Neuronal stem cell (in vitro differentiated cells): ENCODE data around the gene DGCR6L.
"Not testable (repeated sequence)": the region's sequence is repeated elsewhere in the genome, so short reads cannot be mapped to it uniquely, and the experiment has no call there.

Experiments used
- DNase-seq: peaks from one replicate; pipeline ENCODE4 v3.0.0-alpha.2; 2013; ENCODE audit warnings: low spot score
- H2AFZ ChIP-seq: one replicate; pipeline ENCODE4 v1.6.1; 2013; ENCODE audit warnings: mild to moderate bottlenecking, low read length, inconsistent platforms
- H2AK5ac ChIP-seq: 2 replicates; pipeline ENCODE4 v1.6.1; 2013; ENCODE audit warnings: low read depth, mild to moderate bottlenecking, inconsistent platforms, low read length, moderate library complexity, mixed read lengths
- H2BK120ac ChIP-seq: 2 replicates; pipeline ENCODE4 v1.6.1; 2013; ENCODE audit warnings: low read depth, mild to moderate bottlenecking, inconsistent platforms, low read length, moderate library complexity, mixed read lengths
- H2BK12ac ChIP-seq: one replicate; pipeline ENCODE4 v1.6.1; 2013; ENCODE audit warnings: low read length, inconsistent platforms
- H2BK15ac ChIP-seq: 2 replicates; pipeline ENCODE4 v1.6.1; 2013; ENCODE audit warnings: mild to moderate bottlenecking, low read length, inconsistent platforms, mixed read lengths
- H2BK5ac ChIP-seq: one replicate; pipeline ENCODE4 v1.6.1; 2013; ENCODE audit warnings: inconsistent platforms, mild to moderate bottlenecking, low read length, moderate library complexity
- H3K14ac ChIP-seq: one replicate; pipeline ENCODE4 v1.6.1; 2013; ENCODE audit warnings: low read length, inconsistent platforms
- H3K18ac ChIP-seq: 2 replicates; pipeline ENCODE4 v1.6.1; 2013; ENCODE audit warnings: low read length, inconsistent platforms
- H3K23ac ChIP-seq: 2 replicates; pipeline ENCODE4 v1.6.1; 2013; ENCODE audit warnings: low read depth, mild to moderate bottlenecking, mixed read lengths, low read length, inconsistent platforms; ENCODE audit not compliant: poor library complexity
- H3K27ac ChIP-seq: replicated peaks from 3 replicates; pipeline ENCODE4 v1.5.1; 2013; ENCODE audit warnings: low read length, inconsistent platforms
- H3K27me3 ChIP-seq, 3 experiments: 2 replicates each; pipeline ENCODE4 v1.6.1; 2013; ENCODE audit warnings: low read length in 3 of 3, mild to moderate bottlenecking in 2 of 3, inconsistent platforms in 1 of 3, low read depth in 1 of 3, mixed read lengths in 1 of 3, moderate library complexity in 1 of 3; ENCODE audit not compliant: control insufficient read depth in 3 of 3, insufficient read depth in 3 of 3
- H3K36me3 ChIP-seq, 2 donors: replicated peaks in 1 of 2; 2 replicates each; pipeline ENCODE4 v1.6.1; 2013; ENCODE audit warnings: low read length in 2 of 2; ENCODE audit not compliant: control insufficient read depth in 2 of 2, insufficient read depth in 2 of 2
- H3K4ac ChIP-seq: 2 replicates; pipeline ENCODE4 v1.6.1; 2013; ENCODE audit warnings: inconsistent platforms, mild to moderate bottlenecking, low read length, moderate library complexity
- H3K4me1 ChIP-seq, 2 donors: 1 replicate in 1 of 2; 2 replicates in 1 of 2; pipeline ENCODE4 v1.6.1; 2013; ENCODE audit warnings: low read length in 2 of 2, low read depth in 1 of 2; ENCODE audit not compliant: control insufficient read depth in 2 of 2, insufficient read depth in 1 of 2
- H3K4me2 ChIP-seq: one replicate; pipeline ENCODE4 v1.6.1; 2013; ENCODE audit warnings: mild to moderate bottlenecking, low read length, inconsistent platforms; ENCODE audit not compliant: insufficient read depth, poor library complexity, severe bottlenecking
- H3K4me3 ChIP-seq, 2 donors: 2 replicates each; pipeline ENCODE4 v1.5.1; 2013; ENCODE audit warnings: low read length in 2 of 2, mild to moderate bottlenecking in 2 of 2, inconsistent platforms in 1 of 2, moderate library complexity in 1 of 2
- H3K79me1 ChIP-seq: one replicate; pipeline ENCODE4 v1.6.1; 2013; ENCODE audit warnings: low read depth, mild to moderate bottlenecking, inconsistent platforms, low read length, moderate library complexity
- H3K9ac ChIP-seq: one replicate; pipeline ENCODE4 v1.6.1; 2013; ENCODE audit warnings: mild to moderate bottlenecking, low read depth, low read length, inconsistent platforms; ENCODE audit not compliant: poor library complexity
- H3K9me3 ChIP-seq, 2 donors: replicated peaks in 1 of 2; 2 replicates each; pipeline versions ENCODE3 to v1.6.1; 2013; ENCODE audit warnings: low read length in 2 of 2, mild to moderate bottlenecking in 2 of 2, inconsistent platforms in 1 of 2, low read depth in 1 of 2, mixed read lengths in 1 of 2, moderate library complexity in 1 of 2; ENCODE audit not compliant: control insufficient read depth in 2 of 2, insufficient read depth in 1 of 2
- H4K8ac ChIP-seq: one replicate; pipeline ENCODE4 v1.6.1; 2013; ENCODE audit warnings: low read depth, mild to moderate bottlenecking, inconsistent platforms, low read length, moderate library complexity
- H4K91ac ChIP-seq: one replicate; pipeline ENCODE4 v1.6.1; 2013; ENCODE audit warnings: low read length, low read depth, mild to moderate bottlenecking, inconsistent platforms; ENCODE audit not compliant: poor library complexity
- WGBS, 2 donors: extraction: QIAGEN DNeasy Blood & Tissue Kit; methylation state at CpG; one replicate each; pipeline ENCODE4 v1.1.7; 2013; ENCODE audit warnings: missing lambda C conversion rate in 2 of 2, mixed read lengths in 1 of 2; ENCODE audit not compliant: insufficient read length in 2 of 2, insufficient replicate concordance in 1 of 2; ENCODE audit errors: extremely low coverage in 2 of 2; 5-methylcytosine and 5-hydroxymethylcytosine counted together

DGCR6L gene

DNA sequence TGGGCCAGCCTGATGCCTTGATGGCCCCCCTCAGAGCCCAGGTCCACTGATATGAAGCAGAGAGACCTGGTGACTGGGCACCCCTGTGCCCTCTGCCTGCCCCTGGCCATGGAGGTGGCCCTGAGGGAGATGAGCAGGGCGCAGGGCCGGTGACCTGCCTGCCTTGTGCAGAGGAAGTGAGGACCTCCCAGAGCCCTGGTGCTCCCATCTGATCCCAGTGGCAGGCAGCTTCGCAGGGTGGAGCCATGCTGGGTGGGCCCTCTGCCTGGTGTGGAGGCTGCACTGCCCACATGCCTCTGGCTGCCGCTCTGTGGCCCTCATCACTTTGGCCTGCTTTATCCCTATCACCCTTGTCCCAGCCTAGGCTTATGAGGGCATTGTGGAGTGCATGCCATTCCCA is 50.7 kb downstream of the DGCR6L start:
- H3K18ac ChIP-seq = peak overlapping the region; percentile 38
- H3K36me3 ChIP-seq, H2BK120ac ChIP-seq, H3K27me3 ChIP-seq, H3K23ac ChIP-seq, H3K14ac ChIP-seq, H4K91ac ChIP-seq, H3K9ac ChIP-seq, H3K9me3 ChIP-seq, DNase-seq, H3K4me2 ChIP-seq, H3K4ac ChIP-seq, H3K27ac ChIP-seq, H4K8ac ChIP-seq: not testable (repeated sequence)
- peak overlapping the region; percentile 97 for H2BK15ac ChIP-seq
- peak overlapping the region; percentile 88 for H2BK5ac ChIP-seq
- peak overlapping the region; percentile 98 for H2AFZ ChIP-seq
- H3K4me1 ChIP-seq = peaks cover 28 to 30% of the 10 kb centered on the region in 2 donors
- peak overlapping the region; percentile 77 for H2AK5ac ChIP-seq
- H2BK12ac ChIP-seq = peak overlapping the region; percentile 84
- no CpG with 5 or more reads among the region's 4 CpGs for WGBS, 2 donors
- peaks cover 13% of the 10 kb centered on the region for H3K79me1 ChIP-seq
- peak overlapping the region in 1 of 2 donors; percentile 67 for H3K4me3 ChIP-seq

- DNase-seq = peak; percentile 72
- peak within 1 kb of the TSS; percentile 97 for H2BK15ac ChIP-seq
- peaks cover 18% of the 10 kb centered on the region for H3K79me1 ChIP-seq
- H3K18ac ChIP-seq = peak within 1 kb of the TSS; percentile 97
- peaks cover 26 to 28% of the 10 kb centered on the region in 2 donors for H3K4me1 ChIP-seq
- H3K23ac ChIP-seq = peak within 1 kb of the TSS; percentile 98
- peak within 1 kb of the TSS; percentile 94 for H2BK120ac ChIP-seq
- peak within 1 kb of the TSS; percentile 98 for H2AFZ ChIP-seq
- H3K27ac ChIP-seq = peak within 1 kb of the TSS; percentile 68
- no peak within 1 kb of the TSS for H3K4ac ChIP-seq
- no peaks in the 10 kb centered on the region for H3K27me3 ChIP-seq
- H3K4me2 ChIP-seq = peak within 1 kb of the TSS; percentile 83
- WGBS, 2 donors = no CpG with 5 or more reads among the region's 58 CpGs
- H3K14ac ChIP-seq = peak within 1 kb of the TSS; percentile 99
- peak within 1 kb of the TSS; percentile 82 for H4K8ac ChIP-seq
- H2BK5ac ChIP-seq = peak within 1 kb of the TSS; percentile 88
- H2AK5ac ChIP-seq = peak within 1 kb of the TSS; percentile 77
- H3K36me3 ChIP-seq = no peaks in the 10 kb centered on the region
- H2BK12ac ChIP-seq = peak within 1 kb of the TSS; percentile 97
- no peaks in the 10 kb centered on the region for H3K9me3 ChIP-seq
- H3K4me3 ChIP-seq = peak within 1 kb of the TSS; percentile 67 to 87
- peak within 1 kb of the TSS; percentile 85 for H4K91ac ChIP-seq
- H3K9ac ChIP-seq = peak within 1 kb of the TSS; percentile 90
These were observed 51.4 kb downstream of the DGCR6L start, which contains the start of gene RTN4R for GRCh38 chr22:20268279-20269012. Gene RTN4R, minus strand, starts transcription at chr22:20268318. Its CDS starts 226 bp downstream, at chr22:20268092.

DNA sequence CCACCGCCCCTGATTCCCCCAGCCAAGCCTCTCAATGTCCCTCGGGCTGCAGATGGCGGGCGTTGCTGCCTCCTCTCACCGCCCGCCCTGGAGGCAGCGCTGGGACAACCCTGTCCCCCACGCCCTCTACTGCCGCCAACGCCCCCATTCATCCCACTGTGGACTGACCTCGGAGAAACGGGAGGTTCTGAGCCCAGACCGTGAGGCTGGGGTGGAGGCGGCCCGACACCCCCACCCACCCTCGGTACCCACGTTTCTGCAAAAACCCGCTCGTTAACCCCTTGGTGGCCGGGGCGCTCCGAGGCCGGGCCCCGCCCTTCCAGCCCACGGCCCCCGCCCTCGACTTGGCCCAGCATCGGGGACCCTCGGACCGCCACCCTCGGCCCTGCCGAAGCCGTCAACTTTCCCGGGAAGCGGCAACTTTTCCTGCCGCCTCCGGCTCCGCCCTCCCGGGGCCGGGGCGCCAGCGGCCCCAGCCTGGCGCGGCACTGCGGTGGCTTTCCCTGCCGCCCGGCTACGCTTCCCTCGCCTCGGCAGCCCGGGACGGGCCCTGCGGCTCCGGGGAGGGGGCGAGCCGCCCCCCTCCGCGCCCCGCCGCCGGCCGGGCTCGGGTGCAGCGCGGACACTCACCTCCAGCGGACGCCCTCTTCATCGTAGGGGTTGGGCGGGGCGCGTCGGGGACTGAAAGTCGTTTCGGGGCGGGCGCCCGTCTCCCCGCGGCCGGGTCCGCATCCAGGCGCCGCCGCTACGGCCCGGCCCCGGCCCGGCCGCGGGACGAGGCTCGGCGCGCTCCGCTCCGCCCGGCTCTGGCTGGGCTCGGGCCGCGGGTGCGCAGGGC is 52.2 kb downstream of the DGCR6L start:
- no CpG with 5 or more reads among the region's 101 CpGs for WGBS, 2 donors
- H3K27ac ChIP-seq = peak overlapping the region; percentile 39

More for the DNA sequence above, 52.2 kb downstream of the DGCR6L start:
- Histone ChIP-seq H3K9me3 (no peaks in the 10 kb centered on the region), H3K79me1 (peaks cover 18% of the 10 kb centered on the region), H3K4ac (no peak overlapping the region), H4K91ac (no peak overlapping the region), H2BK120ac (peak overlapping the region; percentile 47), H2AK5ac (peak overlapping the region; percentile 63), H2BK12ac (peak overlapping the region; percentile 97), H2AFZ (peak overlapping the region; percentile 98), H3K4me1 (peaks cover 26 to 28% of the 10 kb centered on the region in 2 donors), H3K14ac (peak overlapping the region; percentile 99), H3K23ac (peak overlapping the region; percentile 98), H3K27me3 (no peaks in the 10 kb centered on the region), H3K36me3 (no peaks in the 10 kb centered on the region), H3K4me3 (peak overlapping the region; percentile 67 to 87), H3K4me2 (peak overlapping the region; percentile 83), H3K9ac (peak overlapping the region; percentile 81), H3K18ac (peak overlapping the region; percentile 90), H4K8ac (no peak overlapping the region), H2BK15ac (peak overlapping the region; percentile 67), H2BK5ac (peak overlapping the region; percentile 53)
- DNase-seq = no peak
